K562 (cell line): Measurements from ENCODE around the gene OSCP1. TPM values are rescaled to one million over a fixed set of nuclear protein-coding genes. Genes with fewer than 3 reads are reported as not detected.

Experiments
- C11orf30 ChIP-seq: fragments of 450-650 bp; IDR thresholded peaks from 2 replicates; pipeline ENCODE4 v1.6.1; 2016; ENCODE audit warnings: low read depth, mild to moderate bottlenecking
- CUX1 ChIP-seq: fragments of 200-800 bp; sonication (Bioruptor generic); IDR thresholded peaks from 2 replicates; pipeline ENCODE4 v1.6.1; 2016; ENCODE audit warnings: missing genetic modification characterization, missing compliant biosample characterization
- ESRRA ChIP-seq: fragments of 450-650 bp; IDR thresholded peaks from 2 replicates; pipeline ENCODE4 v1.6.1; 2014; ENCODE audit warnings: low read depth, mild to moderate bottlenecking, moderate library complexity, borderline replicate concordance
- FOSL1 ChIP-seq: fragments of 200-800 bp; sonication (Bioruptor generic); conservative IDR thresholded peaks from 2 replicates; pipeline ENCODE4 v1.6.1; 2016; ENCODE audit warnings: missing genetic modification characterization, missing compliant biosample characterization
- MED1 ChIP-seq: sonication (generic); formaldehyde crosslinking; IDR thresholded peaks from 2 replicates; pipeline ENCODE4 v1.8.1; 2023; ENCODE audit warnings: missing genetic modification reagents, borderline replicate concordance
- OTX1 ChIP-seq: fragments of 450-650 bp; formaldehyde crosslinking; IDR thresholded peaks from 2 replicates; pipeline ENCODE4 v1.4.0; 2022; ENCODE audit warnings: mild to moderate bottlenecking
- PURB ChIP-seq: sonication (generic); formaldehyde crosslinking; IDR thresholded peaks from 2 replicates; pipeline ENCODE4 v1.9.0; 2021; ENCODE audit warnings: low read depth, mild to moderate bottlenecking, missing genetic modification reagents
- SPI1 ChIP-seq: IDR thresholded peaks from 2 replicates; pipeline ENCODE4 v1.6.1; 2011; ENCODE audit warnings: low read depth, low read length, control low read depth, borderline replicate concordance
- TFAM ChIP-seq: fragments of 250-450 bp; sonication (Bioruptor Pico); conservative IDR thresholded peaks from 2 replicates; pipeline ENCODE4 v1.5.0; 2021; ENCODE audit warnings: mild to moderate bottlenecking, moderate library complexity
- ZBTB1 ChIP-seq: sonication (generic); formaldehyde crosslinking; IDR thresholded peaks from 2 replicates; pipeline ENCODE4 v1.8.1; 2023; ENCODE audit warnings: missing genetic modification reagents, low read depth, mild to moderate bottlenecking, borderline replicate concordance
- ZBTB17 ChIP-seq: fragments of 450-650 bp; formaldehyde crosslinking; IDR thresholded peaks from 2 replicates; pipeline ENCODE4 v1.4.0; 2020; ENCODE audit warnings: mild to moderate bottlenecking
- ZNF239 ChIP-seq: fragments of 250-450 bp; sonication (Bioruptor Pico); IDR thresholded peaks from 2 replicates; pipeline ENCODE4 v1.4.0; 2020; ENCODE audit warnings: mild to moderate bottlenecking
- ZSCAN32 ChIP-seq: fragments of 450-650 bp; formaldehyde crosslinking; IDR thresholded peaks from 2 replicates; pipeline ENCODE4 v1.4.0; 2020; ENCODE audit warnings: mild to moderate bottlenecking, moderate library complexity
- polyA plus RNA-seq, 8 experiments: library from polyadenylated mRNA; depleted of rRNA in 4 of 8; stranded (reverse) in 5 of 8; unstranded in 3 of 8; fragments of >200 nt; fragmentation: Nextera tagmentation in 2 of 8; fragmentation: Illumina TruSeq in 1 of 8; extraction: Ambion mirVana in 2 of 8; extraction: Trizol in 1 of 8; gene quantifications; 2 replicates each; pipeline versions ENCODE4 v1.2.1 to v1.2.3, GENCODE V29; 2011 to 2014; ENCODE audit warnings: inconsistent platforms in 1 of 8, missing spikeins in 1 of 8
- total RNA-seq, 7 experiments: library from RNA; depleted of rRNA in 6 of 7; stranded (reverse); fragments of >200 nt in 6 of 7; fragmentation: Illumina TruSeq in 2 of 7; extraction: Trizol in 2 of 7; gene quantifications; 2 replicates each; pipeline versions ENCODE4 v1.2.1 to v1.2.3, GENCODE V29; 2011 to 2021; ENCODE audit warnings: low replicate concordance in 1 of 7
- TF ChIP-seq, protein P1 (sequence below): fragments of 450-650 bp; IDR thresholded peaks from 2 replicates; pipeline ENCODE4 v1.6.1; 2016; ENCODE audit warnings: antibody characterized with exemption
- TF ChIP-seq, protein P2 (sequence below): fragments of 450-650 bp; formaldehyde crosslinking; conservative IDR thresholded peaks from 2 replicates; pipeline ENCODE4 v1.4.0; 2022; ENCODE audit warnings: mild to moderate bottlenecking, missing genetic modification characterization

OSCP1 gene
- total and polyA plus RNA-seq, 9 of the 15 experiments (the other 6 are each of a cell fraction or from before 2014, with no cell fraction given): 0.15 to 0.40 (median 0.33) TPM; not detected in 5

DNA sequence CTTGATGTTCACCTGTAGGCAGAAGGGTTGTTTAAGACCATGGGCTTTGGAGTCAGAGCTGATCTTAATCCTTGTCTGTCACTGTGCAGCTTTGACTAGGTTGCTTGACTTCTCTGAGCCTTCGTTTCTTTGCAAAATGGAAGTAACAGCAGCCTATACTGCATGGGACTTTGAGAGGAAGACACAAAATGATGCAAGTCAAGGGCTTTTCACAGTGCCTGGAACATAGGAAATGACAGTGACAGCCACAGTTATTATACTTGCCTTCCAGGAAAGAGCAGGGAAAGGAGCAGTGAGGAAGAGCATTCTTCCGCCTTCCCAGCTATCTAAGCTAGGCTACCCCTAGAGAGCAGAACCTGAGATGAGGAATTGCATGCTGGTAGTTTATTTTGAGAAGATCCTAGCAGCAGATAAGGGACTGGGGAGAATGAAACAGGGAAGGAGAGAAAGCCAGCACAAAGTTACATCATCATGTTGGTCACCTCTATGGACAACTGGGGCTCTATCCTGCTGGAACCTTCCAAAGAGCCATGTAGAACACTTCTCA is 29.3 kb upstream of the OSCP1 start (continued):
- TF ChIP-seq, protein P1, sequence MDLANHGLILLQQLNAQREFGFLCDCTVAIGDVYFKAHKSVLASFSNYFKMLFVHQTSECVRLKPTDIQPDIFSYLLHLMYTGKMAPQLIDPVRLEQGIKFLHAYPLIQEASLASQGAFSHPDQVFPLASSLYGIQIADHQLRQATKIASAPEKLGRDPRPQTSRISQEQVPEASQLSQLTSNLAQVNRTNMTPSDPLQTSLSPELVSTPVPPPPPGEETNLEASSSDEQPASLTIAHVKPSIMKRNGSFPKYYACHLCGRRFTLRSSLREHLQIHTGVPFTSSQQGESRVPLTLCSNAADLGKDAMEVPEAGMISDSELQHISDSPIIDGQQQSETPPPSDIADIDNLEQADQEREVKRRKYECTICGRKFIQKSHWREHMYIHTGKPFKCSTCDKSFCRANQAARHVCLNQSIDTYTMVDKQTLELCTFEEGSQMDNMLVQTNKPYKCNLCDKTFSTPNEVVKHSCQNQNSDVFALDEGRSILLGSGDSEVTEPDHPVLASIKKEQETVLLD: no peak
- TF ChIP-seq ZNF239: no peak
- TF ChIP-seq, protein P2, sequence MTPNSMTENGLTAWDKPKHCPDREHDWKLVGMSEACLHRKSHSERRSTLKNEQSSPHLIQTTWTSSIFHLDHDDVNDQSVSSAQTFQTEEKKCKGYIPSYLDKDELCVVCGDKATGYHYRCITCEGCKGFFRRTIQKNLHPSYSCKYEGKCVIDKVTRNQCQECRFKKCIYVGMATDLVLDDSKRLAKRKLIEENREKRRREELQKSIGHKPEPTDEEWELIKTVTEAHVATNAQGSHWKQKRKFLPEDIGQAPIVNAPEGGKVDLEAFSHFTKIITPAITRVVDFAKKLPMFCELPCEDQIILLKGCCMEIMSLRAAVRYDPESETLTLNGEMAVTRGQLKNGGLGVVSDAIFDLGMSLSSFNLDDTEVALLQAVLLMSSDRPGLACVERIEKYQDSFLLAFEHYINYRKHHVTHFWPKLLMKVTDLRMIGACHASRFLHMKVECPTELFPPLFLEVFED (CRISPR knock-in tag): no peak
- TF ChIP-seq PURB (CRISPR knock-in tag): no peak
- TF ChIP-seq SPI1: peak; percentile 18; the same call in 1 of the 2 replicates
- TF ChIP-seq ESRRA: peak; percentile 50; the same call in 1 of the 2 replicates
- TF ChIP-seq CUX1 (CRISPR knock-in tag): no peak
- TF ChIP-seq ZSCAN32 (CRISPR knock-in tag): no peak
- no peak for TF ChIP-seq TFAM (CRISPR knock-in tag)
- no peak for TF ChIP-seq OTX1 (CRISPR knock-in tag)
- TF ChIP-seq MED1 (CRISPR knock-in tag): no peak
- TF ChIP-seq FOSL1 (tag): no peak
- TF ChIP-seq ZBTB17 (CRISPR knock-in tag): no peak
- no peak for TF ChIP-seq ZBTB1 (CRISPR knock-in tag)
- TF ChIP-seq C11orf30: no peak
